ENCODE data around the gene FAH. TPM values are rescaled to one million over a fixed set of nuclear protein-coding genes. Genes with fewer than 3 reads are reported as not detected.

Gene FAH
- total RNA-seq, 1 donor from 2014 or later, result 8.3 TPM

DNA sequence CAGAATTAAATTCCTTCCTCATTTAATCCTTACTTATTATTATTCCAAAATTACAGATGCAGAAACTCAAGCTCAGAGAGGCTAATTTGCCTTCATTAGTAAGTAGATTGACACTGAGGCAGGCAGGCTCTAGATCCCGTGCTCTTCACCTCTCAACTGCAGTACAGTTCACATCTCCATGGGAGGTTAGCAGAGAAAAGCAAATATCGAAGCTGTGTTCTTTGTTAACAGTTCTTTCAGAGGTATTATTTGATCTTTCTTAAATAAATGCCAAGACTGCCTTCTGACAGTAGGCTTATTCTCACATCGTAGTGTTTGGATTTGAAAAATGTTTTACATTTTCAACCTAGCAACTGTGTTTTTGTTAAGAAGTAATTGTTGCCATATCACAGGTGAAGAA, 15.9 kb upstream of the FAH start:
- Histone ChIP-seq H3K4me3 (no peak overlapping the region), H3K36me3 (no peaks in the 10 kb centered on the region), H4K20me1 (ENCODE audit: low read depth) (no peaks in the 10 kb centered on the region), H3F3A (ENCODE audit: low read depth) (no peaks in the 10 kb centered on the region), H3K79me2 (ENCODE audit: low read depth) (no peaks in the 10 kb centered on the region), H3K9ac (no peak overlapping the region), H3K27me3 (no peaks in the 10 kb centered on the region), H3K4me1 (no peaks in the 10 kb centered on the region), H3K4me2 (no peak overlapping the region), H3K9me3 (ENCODE audit: low read depth) (no peaks in the 10 kb centered on the region), H3K27ac (no peak overlapping the region), H2AFZ (replicated peaks) (no peak overlapping the region)
- Mint-ChIP-seq H3K9me3 (no peaks in the 10 kb centered on the region), H3K27me3 (ENCODE audit: insufficient read depth, low read depth) (no peaks in the 10 kb centered on the region), H3K4me1 (no peaks in the 10 kb centered on the region), H3K27ac (no peak overlapping the region), H3K36me3 (peaks cover 12% of the 10 kb centered on the region), H3K4me3 (no peak overlapping the region)
- TF ChIP-seq, protein P1, sequence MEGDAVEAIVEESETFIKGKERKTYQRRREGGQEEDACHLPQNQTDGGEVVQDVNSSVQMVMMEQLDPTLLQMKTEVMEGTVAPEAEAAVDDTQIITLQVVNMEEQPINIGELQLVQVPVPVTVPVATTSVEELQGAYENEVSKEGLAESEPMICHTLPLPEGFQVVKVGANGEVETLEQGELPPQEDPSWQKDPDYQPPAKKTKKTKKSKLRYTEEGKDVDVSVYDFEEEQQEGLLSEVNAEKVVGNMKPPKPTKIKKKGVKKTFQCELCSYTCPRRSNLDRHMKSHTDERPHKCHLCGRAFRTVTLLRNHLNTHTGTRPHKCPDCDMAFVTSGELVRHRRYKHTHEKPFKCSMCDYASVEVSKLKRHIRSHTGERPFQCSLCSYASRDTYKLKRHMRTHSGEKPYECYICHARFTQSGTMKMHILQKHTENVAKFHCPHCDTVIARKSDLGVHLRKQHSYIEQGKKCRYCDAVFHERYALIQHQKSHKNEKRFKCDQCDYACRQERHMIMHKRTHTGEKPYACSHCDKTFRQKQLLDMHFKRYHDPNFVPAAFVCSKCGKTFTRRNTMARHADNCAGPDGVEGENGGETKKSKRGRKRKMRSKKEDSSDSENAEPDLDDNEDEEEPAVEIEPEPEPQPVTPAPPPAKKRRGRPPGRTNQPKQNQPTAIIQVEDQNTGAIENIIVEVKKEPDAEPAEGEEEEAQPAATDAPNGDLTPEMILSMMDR (IDR thresholded peaks at IDR 0.05), result no peak
- no peak for TF ChIP-seq EZH2 (IDR thresholded peaks at IDR 0.05)
- TF ChIP-seq EZH2phosphoT487 (IDR thresholded peaks at IDR 0.05), result no peak
- DNase-seq (ENCODE audit: low spot score), result no peak

DNA sequence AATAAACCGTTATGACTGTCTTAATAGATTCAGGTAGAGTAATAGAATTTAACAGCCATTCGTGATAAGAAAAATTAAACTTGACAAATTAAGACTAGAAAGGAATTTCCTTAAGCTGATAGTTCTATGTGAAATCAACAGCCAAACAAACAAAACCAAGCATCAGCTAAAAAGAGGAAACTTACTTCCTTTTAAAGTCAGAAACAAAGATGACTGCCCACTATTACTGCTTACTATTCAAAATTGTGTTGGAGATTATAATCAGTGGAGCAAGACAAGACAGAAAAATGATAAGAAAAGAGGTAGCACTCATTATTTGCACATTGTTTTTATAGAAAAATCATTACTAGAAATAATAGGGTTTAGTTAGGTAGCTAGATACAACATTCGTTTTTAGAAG, 13.8 kb upstream of the FAH start:
- no peak for DNase-seq (ENCODE audit: low spot score)
- no peaks in the 10 kb centered on the region for H3K27me3 Mint-ChIP-seq (ENCODE audit: insufficient read depth, low read depth)
- no peak overlapping the region for H3K27ac Mint-ChIP-seq
- H3K36me3 Mint-ChIP-seq, result peaks cover 12% of the 10 kb centered on the region
- H2AFZ ChIP-seq (replicated peaks), result no peak overlapping the region
- H3K4me2 ChIP-seq, result no peak overlapping the region
- no peak overlapping the region for H3K4me3 Mint-ChIP-seq
- no peaks in the 10 kb centered on the region for H3K4me1 ChIP-seq
- H3F3A ChIP-seq (ENCODE audit: low read depth), result no peaks in the 10 kb centered on the region
- H3K36me3 ChIP-seq, result no peaks in the 10 kb centered on the region
- no peak overlapping the region for H3K4me3 ChIP-seq
- H3K4me1 Mint-ChIP-seq, result no peaks in the 10 kb centered on the region
- no peaks in the 10 kb centered on the region for H3K27me3 ChIP-seq
- TF ChIP-seq, protein P1 (IDR thresholded peaks at IDR 0.05), result no peak
- TF ChIP-seq EZH2 (IDR thresholded peaks at IDR 0.05), result no peak
- no peak for TF ChIP-seq EZH2phosphoT487 (IDR thresholded peaks at IDR 0.05)
- no peaks in the 10 kb centered on the region for H3K9me3 Mint-ChIP-seq
- no peak overlapping the region for H3K9ac ChIP-seq
- H4K20me1 ChIP-seq (ENCODE audit: low read depth), result no peaks in the 10 kb centered on the region
- no peaks in the 10 kb centered on the region for H3K79me2 ChIP-seq (ENCODE audit: low read depth)
- no peak overlapping the region for H3K27ac ChIP-seq
- no peaks in the 10 kb centered on the region for H3K9me3 ChIP-seq (ENCODE audit: low read depth)

DNA sequence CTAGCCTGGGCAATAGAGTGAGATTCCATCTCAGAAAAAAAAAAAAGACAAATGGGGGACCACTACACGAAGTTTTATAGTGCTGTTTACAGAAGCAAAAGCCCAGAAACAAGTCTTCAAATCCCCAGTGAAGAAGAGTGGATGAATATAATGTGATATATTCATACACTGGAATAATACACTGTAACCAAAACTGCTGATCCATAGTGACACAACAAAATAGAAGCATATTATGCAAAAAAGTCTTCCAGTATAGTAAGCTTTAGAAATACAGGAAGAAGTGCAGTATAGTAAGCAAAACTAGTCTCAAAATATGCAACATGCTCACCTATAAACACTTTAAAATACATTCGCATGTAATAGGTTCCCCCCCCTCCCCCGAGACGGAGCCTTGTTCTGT, 11.9 kb upstream of the FAH start:
- Histone ChIP-seq H3K4me2 (no peak overlapping the region), H4K20me1 (ENCODE audit: low read depth) (no peaks in the 10 kb centered on the region), H3F3A (ENCODE audit: low read depth) (no peaks in the 10 kb centered on the region), H3K27me3 (no peaks in the 10 kb centered on the region), H3K79me2 (ENCODE audit: low read depth) (no peaks in the 10 kb centered on the region), H3K9me3 (ENCODE audit: low read depth) (no peaks in the 10 kb centered on the region), H3K4me3 (no peak overlapping the region), H3K9ac (no peak overlapping the region), H3K4me1 (no peaks in the 10 kb centered on the region), H3K36me3 (no peaks in the 10 kb centered on the region), H3K27ac (no peak overlapping the region), H2AFZ (replicated peaks) (no peak overlapping the region)
- Mint-ChIP-seq H3K9me3 (no peaks in the 10 kb centered on the region), H3K36me3 (peaks cover 2% of the 10 kb centered on the region), H3K27me3 (ENCODE audit: insufficient read depth, low read depth) (no peaks in the 10 kb centered on the region), H3K4me1 (no peaks in the 10 kb centered on the region), H3K27ac (no peak overlapping the region), H3K4me3 (no peak overlapping the region)
- DNase-seq (ENCODE audit: low spot score), result no peak
- no peak for TF ChIP-seq EZH2phosphoT487 (IDR thresholded peaks at IDR 0.05)

DNA sequence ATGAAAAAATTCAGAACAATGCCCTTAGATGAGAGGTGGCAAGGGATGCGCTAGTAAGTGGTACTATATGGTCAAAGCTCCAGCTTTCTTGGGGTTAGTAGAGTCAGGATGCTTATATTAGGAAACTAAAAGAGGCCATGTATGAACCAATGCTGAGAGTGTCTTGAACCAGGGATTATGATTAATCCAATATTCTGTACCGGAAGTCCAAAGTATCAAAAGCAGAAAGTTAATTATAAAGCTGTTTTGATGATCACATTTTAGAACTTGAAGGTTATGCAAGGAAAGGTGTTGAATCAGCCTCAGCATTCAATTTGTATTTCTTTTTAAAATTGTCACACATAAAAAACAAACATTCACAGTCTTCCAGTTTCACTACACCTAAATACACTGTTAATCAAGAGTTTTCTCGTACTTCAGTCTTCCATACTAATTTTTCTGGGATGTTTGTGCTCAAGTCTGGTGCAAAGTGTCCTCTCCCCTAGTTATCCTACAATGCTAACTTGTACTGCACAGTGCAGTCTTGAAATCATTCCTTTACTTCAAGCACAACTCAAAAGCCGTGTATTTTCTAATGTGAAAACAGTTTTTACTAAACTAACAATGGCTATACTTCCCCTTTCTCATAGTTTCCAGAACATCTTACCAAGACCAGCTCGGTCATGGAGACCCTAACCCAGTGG, 10.7 kb upstream of the FAH start:
- no peak overlapping the region for H3K9ac ChIP-seq
- no peaks in the 10 kb centered on the region for H3K9me3 ChIP-seq (ENCODE audit: low read depth)
- no peaks in the 10 kb centered on the region for H4K20me1 ChIP-seq (ENCODE audit: low read depth)
- no peaks in the 10 kb centered on the region for H3K4me1 ChIP-seq
- TF ChIP-seq, protein P1 (IDR thresholded peaks at IDR 0.05), result no peak
- TF ChIP-seq EZH2phosphoT487 (IDR thresholded peaks at IDR 0.05) (no peak), EZH2 (IDR thresholded peaks at IDR 0.05) (no peak)
- no peak overlapping the region for H3K27ac ChIP-seq
- no peak overlapping the region for H3K4me3 ChIP-seq
- H2AFZ ChIP-seq (replicated peaks), result no peak overlapping the region
- H3K36me3 Mint-ChIP-seq, result peaks cover 2% of the 10 kb centered on the region
- no peaks in the 10 kb centered on the region for H3K27me3 Mint-ChIP-seq (ENCODE audit: insufficient read depth, low read depth)
- H3K9me3 Mint-ChIP-seq, result no peaks in the 10 kb centered on the region
- H3K4me2 ChIP-seq, result no peak overlapping the region
- no peak overlapping the region for H3K4me3 Mint-ChIP-seq
- no peaks in the 10 kb centered on the region for H3K4me1 Mint-ChIP-seq
- no peaks in the 10 kb centered on the region for H3K36me3 ChIP-seq
- DNase-seq (ENCODE audit: low spot score), result no peak
- no peaks in the 10 kb centered on the region for H3K79me2 ChIP-seq (ENCODE audit: low read depth)
- no peak overlapping the region for H3K27ac Mint-ChIP-seq
- no peaks in the 10 kb centered on the region for H3F3A ChIP-seq (ENCODE audit: low read depth)
- H3K27me3 ChIP-seq, result no peaks in the 10 kb centered on the region
